CD4-positive, alpha-beta T cell treated with Interleukin-10 for 1 hour (primary cell): ENCODE measurements around the gene TAF11L4.
"Not testable (repeated sequence)": the region's sequence is repeated elsewhere in the genome, so short reads cannot be mapped to it uniquely, and the experiment has no call there.

Experiments used
- DNase-seq: peaks from one replicate; pipeline ENCODE4 v3.0.0-alpha.2; 2020

Gene TAF11L4

DNA sequence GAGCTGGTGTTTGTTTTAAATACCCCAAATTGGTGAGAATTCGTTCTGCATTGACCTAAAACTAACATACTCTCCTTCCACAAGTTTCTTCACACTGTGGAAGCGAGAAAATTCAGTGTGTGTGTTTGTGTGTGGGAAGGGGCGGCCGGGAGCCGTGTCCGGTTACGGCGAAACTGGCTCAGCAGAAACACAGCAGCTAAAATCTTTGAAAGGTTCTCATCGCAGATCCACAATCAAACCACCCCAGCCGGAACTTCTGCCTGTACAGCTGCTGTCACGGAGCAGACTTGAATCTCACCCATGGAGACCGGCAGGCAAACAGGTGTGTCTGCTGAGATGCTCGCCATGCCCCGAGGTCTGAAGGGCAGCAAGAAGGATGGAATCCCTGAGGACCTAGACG is at the start of gene TAF11L4:
TAF11L4 (plus strand) TSS at position 301 of the 400 bp plus-strand sequence.
- DNase-seq = not testable (repeated sequence)

GRCh38 chr5:17475064-17475463 is 46.5 kb upstream of the TAF11L4 start:
- DNase-seq = not testable (repeated sequence)

DNA sequence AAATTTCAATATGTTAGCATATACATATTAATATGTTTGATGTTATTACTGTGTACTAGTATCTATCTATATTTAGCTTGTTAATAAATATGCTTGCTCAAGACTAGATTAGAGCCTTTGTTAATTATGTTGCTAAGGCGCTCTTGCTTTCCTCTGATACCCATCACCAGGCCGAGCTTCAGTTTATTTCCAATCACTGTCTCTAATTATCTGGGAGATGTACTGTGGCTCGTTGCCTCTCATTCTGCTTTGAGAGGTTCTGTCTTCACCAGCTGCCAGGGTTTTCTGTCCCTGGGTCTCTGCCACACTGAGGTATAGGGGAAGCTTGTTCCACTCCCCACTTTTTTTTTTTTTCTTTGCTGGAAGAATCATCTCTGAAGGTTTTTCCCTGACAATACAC is 44.6 kb upstream of the TAF11L4 start:
- DNase-seq = no peak

DNA sequence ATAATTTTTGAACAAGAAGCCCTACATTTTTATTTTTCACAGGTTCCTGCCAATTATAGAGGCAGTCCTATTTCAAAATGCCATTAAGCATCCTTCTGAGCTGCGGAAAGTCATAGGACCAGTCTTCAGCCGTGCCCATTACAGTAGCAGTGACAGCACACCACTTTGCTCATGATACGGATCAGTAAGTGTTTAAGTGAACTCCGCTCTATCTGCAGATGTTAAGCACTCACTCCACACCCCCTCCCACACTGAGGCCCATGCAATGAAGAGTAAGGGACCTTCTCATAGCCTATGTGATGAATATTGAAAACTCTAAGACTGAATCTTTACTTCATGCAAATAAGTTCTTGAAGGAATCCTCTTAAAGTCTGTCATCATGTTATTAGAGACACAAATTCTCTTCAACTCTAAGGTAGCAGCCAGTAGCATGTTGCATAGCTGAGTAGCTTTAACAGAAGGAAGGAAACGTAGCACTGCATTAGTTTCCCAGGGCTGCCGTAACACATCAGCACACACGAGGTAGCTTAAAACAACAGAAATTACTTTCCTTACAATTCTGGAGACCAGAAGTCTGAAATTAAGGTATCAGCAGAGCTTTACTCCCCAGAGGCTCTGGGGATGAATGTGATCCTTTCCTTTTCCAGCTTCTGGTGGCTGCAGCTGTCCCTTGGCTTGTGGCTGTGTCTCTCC is 43.9 kb upstream of the TAF11L4 start:
- DNase-seq = no peak

GRCh38 chr5:17481378-17481777 is 40.2 kb upstream of the TAF11L4 start:
- no peak for DNase-seq

DNA sequence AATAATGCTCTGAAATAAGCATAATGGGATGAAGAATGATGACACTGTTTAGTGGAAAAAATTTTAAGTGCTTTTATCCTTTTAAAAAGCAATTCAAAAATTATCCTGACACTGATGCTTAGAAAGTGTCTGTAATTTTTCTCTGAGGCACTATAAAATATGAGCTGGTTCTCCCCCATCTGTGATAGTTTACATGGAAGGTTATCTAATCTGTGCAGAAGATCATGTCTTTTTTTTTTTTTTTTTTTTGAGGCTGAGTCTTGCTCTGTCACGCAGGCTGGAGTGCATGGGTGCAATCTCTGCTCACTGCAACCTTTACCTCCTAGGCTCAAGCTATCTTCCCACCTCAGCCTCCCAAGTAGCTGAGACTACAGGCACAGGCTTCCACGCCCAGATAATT is 38.8 kb upstream of the TAF11L4 start:
- DNase-seq = no peak

- DNase-seq = not testable (repeated sequence)
Measured at GRCh38 chr5:17486464-17487173, 35.0 kb upstream of the TAF11L4 start.

DNA sequence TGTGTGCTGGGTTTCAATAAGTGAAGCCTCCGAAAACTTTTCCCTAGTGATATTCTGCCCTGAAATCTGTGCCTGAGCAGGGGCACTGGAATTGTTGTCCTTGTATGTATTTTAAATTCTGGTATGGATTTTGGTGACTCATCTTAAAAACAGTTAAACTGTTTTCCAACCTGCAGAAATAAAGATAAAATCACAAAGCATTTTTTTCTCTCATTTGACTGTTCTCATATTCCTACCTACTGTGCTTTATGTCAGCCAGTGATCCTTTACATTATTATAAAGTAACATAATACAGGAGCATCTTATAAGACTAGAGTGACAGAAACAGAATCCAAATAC is 34.5 kb upstream of the TAF11L4 start:
- no peak for DNase-seq

DNA sequence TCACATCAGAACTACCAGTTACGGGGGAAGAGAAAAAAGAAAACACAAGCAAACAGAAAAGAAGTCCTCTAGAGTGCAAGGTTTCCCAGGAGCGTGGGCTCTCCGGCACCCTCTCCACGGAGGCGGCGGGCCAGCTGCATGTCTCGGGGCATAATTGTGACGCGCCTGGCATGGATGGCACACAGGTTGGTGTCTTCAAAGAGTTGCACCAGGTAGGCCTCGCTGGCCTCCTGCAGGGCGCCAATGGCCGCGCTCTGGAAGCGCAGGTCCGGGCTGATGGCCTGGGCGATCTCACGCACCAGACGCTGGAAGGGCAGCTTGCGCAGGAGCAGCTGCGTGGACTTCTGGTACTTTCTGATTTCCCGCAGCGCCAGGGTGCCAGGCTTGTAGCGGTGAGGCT is 30.3 kb upstream of the TAF11L4 start:
- not testable (repeated sequence) for DNase-seq

DNA sequence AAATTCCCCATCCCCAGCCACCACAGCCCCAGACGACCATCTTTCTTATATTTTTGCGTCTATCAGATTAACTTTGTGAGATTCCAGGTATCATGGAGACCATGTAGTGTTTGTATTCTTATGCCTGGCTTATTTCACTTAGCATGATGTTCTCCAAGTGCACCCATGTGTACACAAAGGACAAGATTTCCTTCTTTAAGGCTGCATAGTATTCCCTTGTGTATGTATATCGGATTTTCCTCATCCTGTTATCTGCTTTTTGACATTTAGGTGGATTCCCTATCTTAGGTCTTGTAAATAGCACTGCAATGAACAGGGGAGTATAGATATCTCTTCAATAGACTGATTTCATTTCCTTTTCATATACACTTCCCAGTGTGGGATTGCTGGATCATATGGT is 28.8 kb upstream of the TAF11L4 start:
- no peak for DNase-seq

- no peak for DNase-seq
Measured at GRCh38 chr5:17497446-17497845, 24.2 kb upstream of the TAF11L4 start.

- DNase-seq = not testable (repeated sequence)
Measured at GRCh38 chr5:17497931-17498330, 23.7 kb upstream of the TAF11L4 start, which contains the start of gene TAF11L2. TSS of gene TAF11L2 (plus strand) at chr5:17498231.

GRCh38 chr5:17511775-17512325 is 9.8 kb upstream of the TAF11L4 start:
- no peak for DNase-seq

DNA sequence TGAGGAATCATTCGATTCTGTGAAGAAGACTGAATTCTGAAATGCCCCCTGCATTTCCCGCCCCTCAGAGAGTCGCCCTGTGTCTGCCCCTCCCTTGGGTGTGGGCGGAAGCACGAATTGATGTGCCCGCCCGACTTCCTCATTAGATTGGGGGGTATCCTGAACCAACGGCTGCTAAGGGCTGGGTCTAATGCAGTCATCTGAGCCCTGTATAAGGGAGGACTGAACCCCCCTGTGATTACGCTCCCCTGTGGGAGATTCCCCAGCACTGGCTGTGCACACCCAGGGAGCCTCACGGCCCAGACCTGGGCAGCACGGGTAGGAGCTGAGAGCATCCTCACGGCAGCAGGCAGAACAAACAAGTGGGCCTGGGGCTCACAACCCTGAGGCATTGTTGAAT is 4.1 kb upstream of the TAF11L4 start:
- not testable (repeated sequence) for DNase-seq

DNA sequence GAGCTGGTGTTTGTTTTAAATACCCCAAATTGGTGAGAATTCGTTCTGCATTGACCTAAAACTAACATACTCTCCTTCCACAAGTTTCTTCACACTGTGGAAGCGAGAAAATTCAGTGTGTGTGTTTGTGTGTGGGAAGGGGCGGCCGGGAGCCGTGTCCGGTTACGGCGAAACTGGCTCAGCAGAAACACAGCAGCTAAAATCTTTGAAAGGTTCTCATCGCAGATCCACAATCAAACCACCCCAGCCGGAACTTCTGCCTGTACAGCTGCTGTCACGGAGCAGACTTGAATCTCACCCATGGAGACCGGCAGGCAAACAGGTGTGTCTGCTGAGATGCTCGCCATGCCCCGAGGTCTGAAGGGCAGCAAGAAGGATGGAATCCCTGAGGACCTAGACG is 3.5 kb upstream of the TAF11L4 start, which contains the start of gene TAF11L3:
TAF11L3 (plus strand) TSS at position 301 of the 400 bp plus-strand sequence.
- DNase-seq = not testable (repeated sequence)

GRCh38 chr5:17519508-17519907 is 2.1 kb upstream of the TAF11L4 start:
- not testable (repeated sequence) for DNase-seq

DNA sequence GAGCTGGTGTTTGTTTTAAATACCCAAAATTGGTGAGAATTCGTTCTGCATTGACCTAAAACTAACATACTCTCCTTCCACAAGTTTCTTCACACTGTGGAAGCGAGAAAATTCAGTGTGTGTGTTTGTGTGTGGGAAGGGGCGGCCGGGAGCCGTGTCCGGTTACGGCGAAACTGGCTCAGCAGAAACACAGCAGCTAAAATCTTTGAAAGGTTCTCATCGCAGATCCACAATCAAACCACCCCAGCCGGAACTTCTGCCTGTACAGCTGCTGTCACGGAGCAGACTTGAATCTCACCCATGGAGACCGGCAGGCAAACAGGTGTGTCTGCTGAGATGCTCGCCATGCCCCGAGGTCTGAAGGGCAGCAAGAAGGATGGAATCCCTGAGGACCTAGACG is 3.3 kb downstream of the TAF11L4 start, which contains the start of gene TAF11L5:
TAF11L5 (plus strand) TSS at position 301 of the 400 bp plus-strand sequence.
- DNase-seq = not testable (repeated sequence)

DNA sequence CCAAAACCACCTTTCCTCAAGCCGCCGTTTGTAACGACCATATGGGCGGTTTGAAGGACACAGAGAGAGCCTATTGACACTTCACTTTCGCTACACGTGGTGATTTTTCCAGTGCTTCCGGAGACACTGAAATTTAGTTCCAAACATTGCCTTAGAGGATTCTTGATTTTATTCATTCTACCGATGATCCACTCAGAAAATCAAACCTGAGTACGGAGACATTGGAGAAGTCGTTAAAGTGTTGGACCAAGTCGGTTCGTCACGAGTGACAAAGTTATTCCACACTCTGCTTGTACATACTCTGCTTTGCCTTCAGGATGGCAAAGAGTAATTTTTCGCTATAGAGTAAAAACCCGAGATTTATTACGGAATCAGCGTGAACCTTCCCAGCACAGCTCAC is 4.9 kb downstream of the TAF11L4 start:
- DNase-seq = peak; percentile 8

GRCh38 chr5:17528369-17528768 is 6.8 kb downstream of the TAF11L4 start, which contains the start of gene TAF11L6:
TSS of gene TAF11L6 (plus strand) at chr5:17528669.
- DNase-seq = not testable (repeated sequence)
